Measurements from ENCODE around the gene DBR1.

DBR1 gene

GRCh38 chr3:138114988-138115971 is 59.4 kb downstream of the DBR1 start, which contains the start of gene DZIP1L:
Gene DZIP1L, minus strand, starts transcription at chr3:138115608. Its CDS starts 11,637 bp downstream, at chr3:138103971.
- Histone ChIP-seq H3K27me3 (ENCODE audit: control insufficient read depth, insufficient read depth, low read length) (no peaks in the 10 kb centered on the region), H3K4me2 (ENCODE audit: low read length) (peak within 1 kb of the TSS; percentile 96), H3K4me3 (ENCODE audit: low read length) (peak within 1 kb of the TSS; percentile 99), H3K9me3 (replicated peaks; ENCODE audit: low read length) (no peaks in the 10 kb centered on the region), H3K4me1 (ENCODE audit: control insufficient read depth, insufficient read depth, low read length) (peaks cover 23% of the 10 kb centered on the region), H3K9ac (ENCODE audit: low read depth, low read length) (peak within 1 kb of the TSS; percentile 88), H3K36me3 (ENCODE audit: insufficient read depth, low read length) (peaks cover 11% of the 10 kb centered on the region)

GRCh38 chr3:138114431-138114918 is 60.2 kb downstream of the DBR1 start:
- Histone ChIP-seq H3K4me3 (ENCODE audit: low read length) (peak overlapping the region; percentile 99), H3K36me3 (ENCODE audit: insufficient read depth, low read length) (peaks cover 11% of the 10 kb centered on the region), H3K4me2 (ENCODE audit: low read length) (peak overlapping the region; percentile 96), H3K4me1 (ENCODE audit: control insufficient read depth, insufficient read depth, low read length) (peaks cover 23% of the 10 kb centered on the region), H3K9ac (ENCODE audit: low read depth, low read length) (peak overlapping the region; percentile 88), H3K27me3 (ENCODE audit: control insufficient read depth, insufficient read depth, low read length) (no peaks in the 10 kb centered on the region), H3K9me3 (replicated peaks; ENCODE audit: low read length) (no peaks in the 10 kb centered on the region)

- Histone ChIP-seq H3K27me3 (ENCODE audit: control insufficient read depth, insufficient read depth, low read length) (no peaks in the 10 kb centered on the region), H3K36me3 (ENCODE audit: insufficient read depth, low read length) (peaks cover 12% of the 10 kb centered on the region), H3K4me1 (ENCODE audit: control insufficient read depth, insufficient read depth, low read length) (peaks cover 19% of the 10 kb centered on the region), H3K4me3 (ENCODE audit: low read length) (peak overlapping the region; percentile 10), H3K9me3 (replicated peaks; ENCODE audit: low read length) (no peaks in the 10 kb centered on the region), H3K4me2 (ENCODE audit: low read length) (peak overlapping the region; percentile 96), H3K9ac (ENCODE audit: low read depth, low read length) (peak overlapping the region; percentile 88)
Observed at GRCh38 chr3:138113326-138113725, 61.4 kb downstream of the DBR1 start.

GRCh38 chr3:138112362-138112761 is 62.4 kb downstream of the DBR1 start:
- H3K4me2 ChIP-seq (ENCODE audit: low read length): no peak overlapping the region
- no peak overlapping the region for H3K4me3 ChIP-seq (ENCODE audit: low read length)
- no peaks in the 10 kb centered on the region for H3K9me3 ChIP-seq (replicated peaks; ENCODE audit: low read length)
- H3K36me3 ChIP-seq (ENCODE audit: insufficient read depth, low read length): peaks cover 14% of the 10 kb centered on the region
- no peak overlapping the region for H3K9ac ChIP-seq (ENCODE audit: low read depth, low read length)
- peaks cover 19% of the 10 kb centered on the region for H3K4me1 ChIP-seq (ENCODE audit: control insufficient read depth, insufficient read depth, low read length)
- no peaks in the 10 kb centered on the region for H3K27me3 ChIP-seq (ENCODE audit: control insufficient read depth, insufficient read depth, low read length)
